Left lobe of liver (tissue), 2 donors: Measurements from ENCODE around the gene LRIT3. TPM values are rescaled to one million over a fixed set of nuclear protein-coding genes. Genes with fewer than 3 reads are reported as not detected.

Experiments used
- ATAC-seq: fragments of 200-7000 bp; cut with Tn5 transposase; one replicate; pipeline ENCODE4 v1.9.1; 2020; ENCODE audit warnings: mild to moderate bottlenecking, moderate library complexity
- DNase-seq: peaks from one replicate; pipeline ENCODE4 v3.0.0-alpha.2; 2020; ENCODE audit warnings: low spot score
- total RNA-seq: library from RNA; stranded (reverse); gene quantifications from one replicate; pipeline ENCODE4 v1.2.1, GENCODE V29; 2021
- donor health status: DM: no; HTN: no; CAD: no; lungs with moderate emphysema.
- donor health status: DM: no; HTN: yes; CAD: no.

Gene LRIT3, protein sequence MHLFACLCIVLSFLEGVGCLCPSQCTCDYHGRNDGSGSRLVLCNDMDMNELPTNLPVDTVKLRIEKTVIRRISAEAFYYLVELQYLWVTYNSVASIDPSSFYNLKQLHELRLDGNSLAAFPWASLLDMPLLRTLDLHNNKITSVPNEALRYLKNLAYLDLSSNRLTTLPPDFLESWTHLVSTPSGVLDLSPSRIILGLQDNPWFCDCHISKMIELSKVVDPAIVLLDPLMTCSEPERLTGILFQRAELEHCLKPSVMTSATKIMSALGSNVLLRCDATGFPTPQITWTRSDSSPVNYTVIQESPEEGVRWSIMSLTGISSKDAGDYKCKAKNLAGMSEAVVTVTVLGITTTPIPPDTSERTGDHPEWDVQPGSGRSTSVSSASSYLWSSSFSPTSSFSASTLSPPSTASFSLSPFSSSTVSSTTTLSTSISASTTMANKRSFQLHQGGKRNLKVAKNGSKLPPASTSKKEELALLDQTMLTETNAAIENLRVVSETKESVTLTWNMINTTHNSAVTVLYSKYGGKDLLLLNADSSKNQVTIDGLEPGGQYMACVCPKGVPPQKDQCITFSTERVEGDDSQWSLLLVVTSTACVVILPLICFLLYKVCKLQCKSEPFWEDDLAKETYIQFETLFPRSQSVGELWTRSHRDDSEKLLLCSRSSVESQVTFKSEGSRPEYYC
- total RNA-seq = 0.08 TPM

GRCh38 chr4:109847896-109848442 lies at the start of gene LRIT3:
TSS of gene LRIT3 (plus strand) at chr4:109848107. CDS start at chr4:109848202, 95 bp downstream.
- ATAC-seq = no peak
- DNase-seq = no peak

DNA sequence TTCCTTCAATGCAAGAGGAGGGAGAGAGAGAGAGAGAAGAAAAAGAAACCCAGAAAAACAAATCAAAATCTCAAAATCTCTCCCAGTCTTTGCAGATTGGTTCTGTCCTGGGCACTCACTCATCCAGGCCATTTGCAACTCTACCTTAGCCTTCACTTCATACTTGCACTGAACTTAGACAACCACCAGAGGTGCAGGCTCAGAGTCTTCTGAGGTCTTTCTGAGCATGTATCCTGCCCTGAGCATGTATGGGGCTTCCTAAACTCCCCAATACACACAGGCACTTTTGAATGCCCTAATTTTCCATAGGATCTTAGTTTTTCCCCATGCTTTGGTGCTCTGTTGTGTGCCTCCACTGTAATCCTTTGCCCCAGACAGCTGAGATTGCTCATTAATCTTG lies 49.0 kb upstream of the LRIT3 start:
- ATAC-seq = peak; percentile 35
- no peak for DNase-seq

GRCh38 chr4:109801099-109801789 lies 46.7 kb upstream of the LRIT3 start:
- DNase-seq = no peak
- ATAC-seq = peak; percentile 50

DNA sequence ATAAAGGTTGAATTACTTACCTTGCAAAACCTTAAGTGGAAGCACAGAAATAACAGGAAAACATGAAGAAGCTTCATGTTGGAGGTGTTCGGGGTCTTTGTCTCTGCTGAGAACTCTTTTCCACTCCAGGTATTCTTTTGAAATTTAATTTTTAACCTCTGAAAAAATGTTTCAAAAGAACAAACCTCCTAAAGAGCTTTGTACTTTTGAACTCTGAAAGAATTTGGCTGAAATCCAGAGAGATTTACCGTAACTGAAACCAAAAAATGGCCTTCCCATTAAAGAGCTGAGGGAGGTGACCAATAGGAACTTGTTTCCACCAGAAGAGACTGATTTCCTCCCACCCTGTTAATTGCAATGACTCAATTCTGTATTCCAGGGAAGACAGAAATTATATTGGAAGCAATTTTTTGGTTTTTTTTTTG lies 46.0 kb upstream of the LRIT3 start, which contains the start of gene CFI:
CFI (minus strand) TSS at position 105 of the 425 bp plus-strand sequence; CDS start at position 77, 28 bp downstream.
- DNase-seq = no peak
- ATAC-seq = peak; percentile 70

DNA sequence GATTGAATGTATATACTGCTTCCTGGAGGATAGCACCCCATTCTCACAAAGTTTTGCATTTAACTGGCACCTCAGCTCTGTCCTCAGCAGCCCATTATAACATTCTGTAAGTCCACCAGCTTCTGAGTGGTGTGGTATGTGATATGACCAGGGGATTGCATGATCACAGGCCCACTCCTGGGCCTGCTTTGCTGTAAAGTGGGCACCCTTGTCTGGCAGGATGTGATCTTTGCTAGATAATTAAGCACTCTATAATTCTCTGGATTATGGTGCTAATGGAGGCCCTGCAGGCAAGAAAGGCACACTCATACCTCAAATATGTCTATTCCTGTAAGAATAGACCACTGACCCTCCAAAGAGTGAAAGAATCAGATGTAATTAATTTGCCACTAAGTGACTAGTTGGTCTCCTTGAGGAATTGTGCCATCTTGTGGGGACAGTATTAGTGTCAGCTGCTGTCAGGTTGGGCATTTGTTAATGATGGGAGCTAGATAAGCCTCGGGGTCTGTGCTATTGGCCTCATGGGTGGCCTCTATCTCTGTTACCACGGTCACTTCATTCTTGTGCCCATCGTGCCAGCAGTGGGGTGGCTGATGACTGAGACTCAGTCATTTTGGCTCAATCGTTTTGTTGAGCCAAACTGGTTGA lies 43.9 kb upstream of the LRIT3 start:
- peak; percentile 75 for ATAC-seq
- no peak for DNase-seq

DNA sequence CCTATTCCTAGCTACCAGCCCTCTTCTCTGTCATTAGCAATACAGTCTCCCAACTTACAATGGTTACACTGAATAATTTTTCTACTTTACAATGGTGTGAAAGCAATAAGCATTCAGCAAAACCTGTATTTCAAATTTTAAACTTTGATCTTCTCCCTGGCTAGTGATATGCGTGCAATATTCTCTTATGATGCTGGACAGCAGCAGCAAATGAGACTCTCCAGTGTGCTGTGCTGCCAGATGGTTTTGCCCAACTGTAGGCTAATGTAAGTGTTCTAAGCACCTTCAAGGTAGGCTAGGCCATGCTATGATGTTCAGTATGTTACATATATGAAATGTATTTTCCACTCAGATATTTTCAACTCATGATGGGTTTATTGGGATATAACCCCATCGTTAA lies 38.3 kb upstream of the LRIT3 start:
- no peak for ATAC-seq
- no peak for DNase-seq

- no peak for DNase-seq
- no peak for ATAC-seq
Observed at GRCh38 chr4:109810552-109811387, 37.1 kb upstream of the LRIT3 start.

- DNase-seq (no peak), ATAC-seq (no peak)
Observed at GRCh38 chr4:109811707-109812106, 36.2 kb upstream of the LRIT3 start.

DNA sequence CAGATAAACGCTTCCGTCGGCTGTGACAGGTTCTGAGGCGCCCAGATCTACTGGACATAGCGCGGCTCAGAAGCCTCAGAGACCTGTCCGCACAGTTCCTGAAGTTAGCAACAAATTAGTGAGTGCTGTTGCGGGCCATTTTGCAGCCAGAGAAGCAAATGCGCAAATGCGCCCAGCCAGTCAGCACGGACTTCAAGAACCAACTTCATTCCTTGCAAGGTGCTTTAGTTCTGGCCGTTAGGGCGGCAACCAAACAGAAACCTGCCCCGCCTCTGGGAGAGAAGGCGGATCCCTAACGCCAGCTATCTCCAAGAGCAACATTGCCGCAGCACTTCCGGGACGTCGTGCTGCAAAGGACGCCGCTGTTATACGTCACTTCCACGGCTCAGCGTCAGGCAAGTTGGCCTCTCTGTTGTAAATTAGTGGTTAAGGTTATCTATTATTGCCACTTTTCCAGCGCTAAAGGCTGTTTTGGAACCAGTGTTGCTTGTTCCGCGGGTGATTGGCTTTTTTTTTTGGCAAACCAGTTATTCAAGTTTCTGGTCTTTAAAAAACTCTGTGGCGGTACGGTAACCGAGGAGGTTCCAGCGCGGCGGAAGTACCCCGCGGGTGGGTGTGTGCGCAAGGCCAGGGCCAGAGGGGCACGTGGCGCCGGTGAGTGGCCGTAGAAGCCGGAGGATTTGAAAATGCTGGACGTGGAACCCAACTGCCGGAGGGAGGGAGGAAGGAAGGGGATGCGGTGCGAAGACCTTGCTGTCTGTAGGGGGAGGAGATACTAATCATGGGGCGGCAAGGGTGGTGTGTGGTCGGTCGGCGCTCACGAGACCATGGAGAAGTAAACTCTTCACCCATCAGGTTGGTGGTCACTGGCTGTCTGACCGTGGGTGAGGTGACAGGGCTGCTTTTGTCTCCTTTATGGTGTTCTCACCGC lies 32.5 kb upstream of the LRIT3 start, which contains the start of gene GAR1:
GAR1 (plus strand) TSS at position 612 of the 931 bp plus-strand sequence. CDS start 403 bp downstream, outside the sequence.
- DNase-seq = peak; percentile 93

DNA sequence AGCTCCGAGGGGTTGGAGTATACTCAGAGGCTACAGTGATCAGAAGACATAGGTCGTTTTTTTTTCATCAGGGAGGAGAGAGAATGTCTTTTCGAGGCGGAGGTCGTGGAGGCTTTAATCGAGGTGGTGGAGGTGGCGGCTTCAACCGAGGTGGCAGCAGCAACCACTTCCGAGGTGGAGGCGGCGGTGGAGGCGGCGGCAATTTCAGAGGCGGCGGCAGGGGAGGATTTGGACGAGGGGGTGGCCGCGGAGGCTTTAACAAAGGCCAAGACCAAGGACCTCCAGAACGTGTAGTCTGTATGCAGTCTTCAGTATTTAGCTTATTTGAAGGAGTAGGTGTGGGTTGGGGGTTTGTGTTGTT lies 31.8 kb upstream of the LRIT3 start:
- no peak for ATAC-seq

More for the DNA sequence above, 32.5 kb upstream of the LRIT3 start, which contains the start of gene GAR1:
- peak; percentile 99 for ATAC-seq

DNA sequence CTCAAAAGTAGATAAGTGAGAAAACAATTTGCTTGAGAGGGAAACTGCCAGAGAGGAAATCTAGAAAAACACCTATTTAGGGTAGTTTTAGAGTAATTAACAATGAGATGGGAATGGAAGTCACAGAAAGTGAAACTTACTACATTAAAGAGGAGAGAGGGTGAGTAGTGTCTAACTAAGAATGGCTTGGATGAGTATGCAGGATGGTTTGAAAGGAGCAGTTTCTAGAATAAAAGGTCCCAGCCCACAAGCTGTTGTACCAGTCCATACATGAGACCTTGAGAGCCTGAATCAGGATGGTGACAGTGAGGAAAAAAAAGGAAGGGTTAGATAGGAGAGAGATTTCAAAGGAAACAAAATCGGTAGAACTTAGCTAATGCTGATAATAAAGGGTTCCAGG lies 31.0 kb upstream of the LRIT3 start:
- ATAC-seq (no peak), DNase-seq (no peak)

More for the DNA sequence above, 31.8 kb upstream of the LRIT3 start:
- DNase-seq = no peak

- ATAC-seq (no peak), DNase-seq (no peak)
Observed at GRCh38 chr4:109818268-109818667, 29.6 kb upstream of the LRIT3 start.

DNA sequence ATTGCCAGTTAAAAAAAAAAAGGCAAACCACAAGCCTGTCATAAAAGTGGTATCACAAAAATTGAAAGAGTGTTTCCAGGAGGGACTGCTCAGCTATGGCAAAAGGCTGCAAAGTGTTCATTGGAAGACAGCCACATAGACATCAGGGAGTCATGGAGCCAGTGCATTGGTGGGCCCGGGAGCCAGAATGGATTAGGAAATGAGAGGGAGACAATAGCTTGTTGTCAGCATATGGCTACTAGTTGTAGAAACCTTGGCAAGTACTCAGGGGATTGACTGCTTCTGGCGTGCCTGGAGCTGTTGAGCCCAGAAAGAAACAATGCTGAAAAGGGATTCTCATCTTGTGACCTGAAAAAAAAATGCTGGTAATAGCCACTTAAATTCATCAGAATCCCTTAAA lies 27.3 kb upstream of the LRIT3 start:
- no peak for ATAC-seq
- DNase-seq = no peak

GRCh38 chr4:109821185-109821584 lies 26.7 kb upstream of the LRIT3 start:
- ATAC-seq = no peak

GRCh38 chr4:109826719-109827118 lies 21.2 kb upstream of the LRIT3 start:
- DNase-seq (no peak), ATAC-seq (peak; percentile 73)

More at GRCh38 chr4:109821185-109821584, 26.7 kb upstream of the LRIT3 start:
- DNase-seq = no peak

GRCh38 chr4:109827672-109828071 lies 20.2 kb upstream of the LRIT3 start, which contains the start of gene RRH:
TSS of gene RRH (plus strand) at chr4:109827972. CDS start at chr4:109828028, 56 bp downstream.
- no peak for ATAC-seq
- no peak for DNase-seq

- no peak for ATAC-seq
Observed at GRCh38 chr4:109833756-109834155, 14.2 kb upstream of the LRIT3 start.

GRCh38 chr4:109836985-109837384 lies 10.9 kb upstream of the LRIT3 start:
- ATAC-seq = no peak
- DNase-seq = no peak

More at GRCh38 chr4:109833756-109834155, 14.2 kb upstream of the LRIT3 start:
- DNase-seq = no peak
